Smooth muscle cell (in vitro differentiated cells): ENCODE results near the gene FDPS. TPM values are rescaled to one million over a fixed set of nuclear protein-coding genes. Genes with fewer than 3 reads are reported as not detected.
A peak's percentile ranks its signal among the peaks of the same experiment; 100 is the strongest.

Experiments
- DNase-seq: peaks from one replicate; lab custom pipeline; 2025; ENCODE audit not compliant: unreplicated experiment; lab: John Stamatoyannopoulos, UW
- H2AFZ ChIP-seq: fragments of 200-600 bp; sonication (generic); 2 replicates; pipeline ENCODE4 v1.6.0; 2016; ENCODE audit warnings: antibody characterized with exemption, low read depth, mild to moderate bottlenecking
- H3F3A ChIP-seq: fragments of 200-600 bp; sonication (generic); 2 replicates; pipeline ENCODE4 v1.6.0; 2017; ENCODE audit warnings: antibody characterized with exemption, low read depth
- H3K27ac ChIP-seq: fragments of 200-600 bp; sonication (generic); 2 replicates; pipeline ENCODE4 v1.5.1; 2016; ENCODE audit warnings: low read depth, mild to moderate bottlenecking
- H3K27me3 ChIP-seq: fragments of 200-600 bp; sonication (generic); 2 replicates; pipeline ENCODE4 v1.6.1; 2016; ENCODE audit warnings: low read depth, mild to moderate bottlenecking
- H3K36me3 ChIP-seq: fragments of 200-600 bp; sonication (generic); 2 replicates; pipeline ENCODE4 v1.5.1; 2016; ENCODE audit warnings: low read depth
- H3K4me1 ChIP-seq: fragments of 200-600 bp; sonication (generic); 2 replicates; pipeline ENCODE4 v1.5.1; 2016; ENCODE audit warnings: low read depth
- H3K4me2 ChIP-seq: fragments of 200-600 bp; sonication (generic); 2 replicates; pipeline ENCODE4 v1.6.0; 2016; ENCODE audit warnings: mild to moderate bottlenecking
- H3K4me3 ChIP-seq: fragments of 200-600 bp; sonication (generic); 2 replicates; pipeline ENCODE4 v1.5.1; 2016; ENCODE audit warnings: mild to moderate bottlenecking
- H3K79me2 ChIP-seq: fragments of 200-600 bp; sonication (generic); 2 replicates; pipeline ENCODE4 v1.6.0; 2016; ENCODE audit warnings: low read depth, mild to moderate bottlenecking
- H3K9ac ChIP-seq: fragments of 200-600 bp; sonication (generic); 2 replicates; pipeline ENCODE4 v1.6.0; 2016; ENCODE audit warnings: low read depth
- H3K9me3 ChIP-seq: fragments of 200-600 bp; sonication (generic); replicated peaks from 2 replicates; pipeline ENCODE4 v1.5.1; 2016; ENCODE audit warnings: low read depth
- H4K20me1 ChIP-seq: fragments of 200-600 bp; sonication (generic); 2 replicates; pipeline ENCODE4 v1.6.0; 2016; ENCODE audit warnings: low read depth
- WGBS: methylation state at CpG from one replicate; pipeline ENCODE4 v1.1.7; 2016; ENCODE audit warnings: low lambda C conversion rate; 5-methylcytosine and 5-hydroxymethylcytosine counted together
- polyA plus RNA-seq: library from polyadenylated mRNA; unstranded; fragments of >200 nt; fragmentation: Nextera tagmentation; extraction: Ambion mirVana; gene quantifications from 2 replicates; pipeline ENCODE4 v1.2.1, GENCODE V29; 2016
- total RNA-seq: library from RNA; depleted of rRNA; stranded (reverse); fragments of >200 nt; gene quantifications from 2 replicates; pipeline ENCODE4 v1.2.3, GENCODE V29; 2014
- TF ChIP-seq, protein P1 (sequence below): fragments of 200-600 bp; sonication (generic); IDR thresholded peaks from 2 replicates; pipeline ENCODE4 v1.5.1; 2017; ENCODE audit warnings: borderline replicate concordance, mild to moderate bottlenecking, antibody characterized with exemption; ENCODE audit not compliant: insufficient read depth, poor library complexity, severe bottlenecking

Gene FDPS
- total and polyA plus RNA-seq, 2 experiments from 2014 or later, result 104 to 299 TPM

- Histone ChIP-seq H3K4me3 (no peak overlapping the region), H3K79me2 (peaks cover 29% of the 10 kb centered on the region), H3K27me3 (no peaks in the 10 kb centered on the region), H3K36me3 (peaks cover 17% of the 10 kb centered on the region), H4K20me1 (peaks cover 25% of the 10 kb centered on the region), H3F3A (peaks cover 32% of the 10 kb centered on the region), H3K9ac (no peak overlapping the region), H3K4me1 (peaks cover 4% of the 10 kb centered on the region), H3K4me2 (no peak overlapping the region), H3K27ac (no peak overlapping the region), H2AFZ (no peak overlapping the region), H3K9me3 (no peaks in the 10 kb centered on the region)
- no peak for DNase-seq
- 96% methylated on average over 19 of the region's 21 CpGs for WGBS
- TF ChIP-seq, protein P1, sequence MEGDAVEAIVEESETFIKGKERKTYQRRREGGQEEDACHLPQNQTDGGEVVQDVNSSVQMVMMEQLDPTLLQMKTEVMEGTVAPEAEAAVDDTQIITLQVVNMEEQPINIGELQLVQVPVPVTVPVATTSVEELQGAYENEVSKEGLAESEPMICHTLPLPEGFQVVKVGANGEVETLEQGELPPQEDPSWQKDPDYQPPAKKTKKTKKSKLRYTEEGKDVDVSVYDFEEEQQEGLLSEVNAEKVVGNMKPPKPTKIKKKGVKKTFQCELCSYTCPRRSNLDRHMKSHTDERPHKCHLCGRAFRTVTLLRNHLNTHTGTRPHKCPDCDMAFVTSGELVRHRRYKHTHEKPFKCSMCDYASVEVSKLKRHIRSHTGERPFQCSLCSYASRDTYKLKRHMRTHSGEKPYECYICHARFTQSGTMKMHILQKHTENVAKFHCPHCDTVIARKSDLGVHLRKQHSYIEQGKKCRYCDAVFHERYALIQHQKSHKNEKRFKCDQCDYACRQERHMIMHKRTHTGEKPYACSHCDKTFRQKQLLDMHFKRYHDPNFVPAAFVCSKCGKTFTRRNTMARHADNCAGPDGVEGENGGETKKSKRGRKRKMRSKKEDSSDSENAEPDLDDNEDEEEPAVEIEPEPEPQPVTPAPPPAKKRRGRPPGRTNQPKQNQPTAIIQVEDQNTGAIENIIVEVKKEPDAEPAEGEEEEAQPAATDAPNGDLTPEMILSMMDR, result no peak
Observed at GRCh38 chr1:155268630-155269029, 40.0 kb upstream of the FDPS start.

- H2AFZ ChIP-seq, result no peak overlapping the region
- DNase-seq, result no peak
- no peak overlapping the region for H3K27ac ChIP-seq
- no peak overlapping the region for H3K9ac ChIP-seq
- peaks cover 25% of the 10 kb centered on the region for H4K20me1 ChIP-seq
- H3K9me3 ChIP-seq, result no peaks in the 10 kb centered on the region
- no peak overlapping the region for H3K4me3 ChIP-seq
- 98% methylated on average over 21 of the region's 21 CpGs for WGBS
- no peak overlapping the region for H3K4me2 ChIP-seq
- peaks cover 4% of the 10 kb centered on the region for H3K4me1 ChIP-seq
- H3K36me3 ChIP-seq, result peaks cover 17% of the 10 kb centered on the region
- H3K79me2 ChIP-seq, result peaks cover 29% of the 10 kb centered on the region
- no peaks in the 10 kb centered on the region for H3K27me3 ChIP-seq
- TF ChIP-seq, protein P1, result no peak
- H3F3A ChIP-seq, result peaks cover 25% of the 10 kb centered on the region
Observed at GRCh38 chr1:155269381-155269780, 39.3 kb upstream of the FDPS start.

DNA sequence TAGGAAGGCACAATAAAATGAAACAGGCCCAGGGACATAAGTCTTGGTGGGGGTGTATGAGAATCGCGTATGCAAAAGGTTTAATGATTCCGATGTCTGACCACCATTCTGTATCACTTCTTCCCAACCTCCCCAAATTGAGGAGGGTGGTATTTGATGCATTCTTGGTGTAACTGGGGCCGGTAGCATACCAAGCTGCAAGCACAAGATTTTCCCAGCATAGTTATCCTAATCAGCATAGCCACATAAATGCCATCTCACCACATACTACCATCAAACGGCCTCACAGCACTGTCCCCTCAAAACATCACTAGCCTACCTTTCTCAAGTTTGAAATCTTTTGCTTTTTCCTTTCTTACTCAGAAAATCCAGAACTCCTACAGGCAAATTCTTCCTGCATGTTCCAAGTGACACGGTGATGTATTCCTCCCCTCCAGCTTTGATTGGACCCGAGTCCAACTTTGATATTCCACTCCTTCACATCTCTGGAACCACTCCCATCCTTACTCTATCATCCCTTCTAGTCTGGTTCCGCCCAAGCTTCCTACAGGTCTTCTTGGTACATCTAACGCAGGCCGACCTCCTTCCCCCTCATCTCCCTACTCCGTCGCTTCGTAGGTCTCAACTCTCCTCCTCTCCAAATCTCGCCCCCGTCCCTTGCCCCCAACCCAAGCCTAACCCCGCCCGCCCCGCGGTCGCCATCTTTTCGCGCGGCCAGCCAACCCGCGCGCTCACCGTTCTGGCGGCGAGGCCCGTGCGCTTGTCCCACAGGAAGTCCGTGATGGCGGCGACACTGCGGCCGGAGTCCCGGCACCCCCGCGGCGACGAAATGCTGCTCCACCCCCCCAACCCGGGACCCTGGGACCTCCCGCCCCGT lies 36.0 kb upstream of the FDPS start:
- Histone ChIP-seq H3K9me3 (no peaks in the 10 kb centered on the region), H3K79me2 (peaks cover 29% of the 10 kb centered on the region), H3K4me1 (peaks cover 7% of the 10 kb centered on the region), H3K4me3 (peak overlapping the region; percentile 88), H3K4me2 (peak overlapping the region; percentile 97), H2AFZ (peak overlapping the region; percentile 21), H3K27ac (peak overlapping the region; percentile 76), H3F3A (peaks cover 14% of the 10 kb centered on the region), H3K36me3 (peaks cover 8% of the 10 kb centered on the region), H3K9ac (peak overlapping the region; percentile 88), H4K20me1 (peaks cover 25% of the 10 kb centered on the region), H3K27me3 (no peaks in the 10 kb centered on the region)
- TF ChIP-seq, protein P1, result no peak
- 18% methylated on average over 13 of the region's 44 CpGs for WGBS
- DNase-seq, result no peak
